Measurements from ENCODE around the gene ZNF878.
"Not testable (repeated sequence)": the region's sequence is repeated elsewhere in the genome, so short reads cannot be mapped to it uniquely, and the experiment has no call there.

Gene ZNF878

GRCh38 chr19:12052497-12053169, at the start of gene ZNF878:
Gene ZNF878, minus strand, starts transcription at chr19:12052961. Its CDS starts 160 bp downstream, at chr19:12052801.
- peak; percentile 44 for DNase-seq

- DNase-seq: no peak
Measured at GRCh38 chr19:12098040-12098439, 45.3 kb upstream of the ZNF878 start.

- no peak for DNase-seq
Measured at GRCh38 chr19:12095111-12095790, 42.5 kb upstream of the ZNF878 start.

GRCh38 chr19:12093777-12094176, 41.0 kb upstream of the ZNF878 start:
- no peak for DNase-seq

- no peak for DNase-seq
Measured at GRCh38 chr19:12092956-12093355, 40.2 kb upstream of the ZNF878 start.

GRCh38 chr19:12092065-12092867, 39.5 kb upstream of the ZNF878 start:
- peak; percentile 39 for DNase-seq

- peak; percentile 53 for DNase-seq
Measured at GRCh38 chr19:12090807-12091206, 38.0 kb upstream of the ZNF878 start.

GRCh38 chr19:12085074-12085818, 32.5 kb upstream of the ZNF878 start:
- no peak for DNase-seq

- not testable (repeated sequence) for DNase-seq
Measured at GRCh38 chr19:12083336-12083735, 30.6 kb upstream of the ZNF878 start.

GRCh38 chr19:12077375-12077774, 24.6 kb upstream of the ZNF878 start:
- no peak for DNase-seq

GRCh38 chr19:12076331-12076730, 23.6 kb upstream of the ZNF878 start:
- DNase-seq: not testable (repeated sequence)

GRCh38 chr19:12075538-12076139, 22.9 kb upstream of the ZNF878 start:
- DNase-seq: no peak

- peak; percentile 66 for DNase-seq
Measured at GRCh38 chr19:12064590-12065538, 12.1 kb upstream of the ZNF878 start, which contains the start of gene ZNF844. Gene ZNF844, plus strand, starts transcription at chr19:12064731. Its CDS starts 143 bp downstream, at chr19:12064874.

GRCh38 chr19:12055784-12056183, 3.0 kb upstream of the ZNF878 start:
- DNase-seq: no peak

- DNase-seq: no peak
Measured at GRCh38 chr19:12052091-12052496, 667 bp downstream of the ZNF878 start.

GRCh38 chr19:12047868-12048267, 4.9 kb downstream of the ZNF878 start:
- DNase-seq: no peak

- DNase-seq: no peak
Measured at GRCh38 chr19:12043752-12044422, 8.9 kb downstream of the ZNF878 start.

GRCh38 chr19:12042893-12043292, 9.9 kb downstream of the ZNF878 start:
- no peak for DNase-seq

GRCh38 chr19:12035220-12036172, 17.3 kb downstream of the ZNF878 start, which contains the start of gene ZNF433:
Gene ZNF433, minus strand, starts transcription at chr19:12035679. Its CDS starts 140 bp downstream, at chr19:12035539.
- DNase-seq: peak; percentile 64
